Amniotic stem cell (primary cell): ENCODE results near the gene POLR1A.

ENCODE experiments used
- DNase-seq: peaks from one replicate; lab custom pipeline; 2025; lab: John Stamatoyannopoulos, UW

Gene POLR1A

GRCh38 chr2:86064006-86064405 is 41.7 kb downstream of the POLR1A start:
- no peak for DNase-seq

- DNase-seq: no peak
Measured at GRCh38 chr2:86062043-86062442, 43.6 kb downstream of the POLR1A start.

GRCh38 chr2:86056590-86057331 is 48.9 kb downstream of the POLR1A start:
- no peak for DNase-seq

- no peak for DNase-seq
Measured at GRCh38 chr2:86055314-86055713, 50.4 kb downstream of the POLR1A start.

GRCh38 chr2:86054535-86055082 is 51.1 kb downstream of the POLR1A start:
- DNase-seq: no peak

GRCh38 chr2:86053166-86053565 is 52.5 kb downstream of the POLR1A start:
- no peak for DNase-seq

- DNase-seq: no peak
Measured at GRCh38 chr2:86052676-86053075, 53.0 kb downstream of the POLR1A start.

- no peak for DNase-seq
Measured at GRCh38 chr2:86052265-86052664, 53.4 kb downstream of the POLR1A start.

GRCh38 chr2:86050301-86050700 is 55.4 kb downstream of the POLR1A start:
- DNase-seq: no peak

GRCh38 chr2:86049529-86049928 is 56.2 kb downstream of the POLR1A start:
- no peak for DNase-seq

GRCh38 chr2:86048888-86049287 is 56.8 kb downstream of the POLR1A start:
- DNase-seq: no peak

GRCh38 chr2:86048383-86048701 is 57.3 kb downstream of the POLR1A start:
- DNase-seq: no peak

GRCh38 chr2:86047575-86048382 is 57.9 kb downstream of the POLR1A start:
- no peak for DNase-seq

- DNase-seq: no peak
Measured at GRCh38 chr2:86045541-86045940, 60.1 kb downstream of the POLR1A start.

- no peak for DNase-seq
Measured at GRCh38 chr2:86044614-86045013, 61.1 kb downstream of the POLR1A start.

GRCh38 chr2:86044045-86044444 is 61.6 kb downstream of the POLR1A start:
- DNase-seq: no peak

- DNase-seq: no peak
Measured at GRCh38 chr2:86042256-86043168, 63.2 kb downstream of the POLR1A start.

GRCh38 chr2:86039963-86040655 is 65.6 kb downstream of the POLR1A start:
- no peak for DNase-seq

GRCh38 chr2:86039178-86039962 is 66.3 kb downstream of the POLR1A start:
- no peak for DNase-seq

GRCh38 chr2:86038291-86039081 is 67.2 kb downstream of the POLR1A start:
- DNase-seq: no peak
